Measurements from ENCODE around the gene PTPRU. TPM values are rescaled to one million over a fixed set of nuclear protein-coding genes. Genes with fewer than 3 reads are reported as not detected.
"Not testable (repeated sequence)": the region's sequence is repeated elsewhere in the genome, so short reads cannot be mapped to it uniquely, and the experiment has no call there.

Gene PTPRU
- polyA plus RNA-seq, 2 of the 4 experiments (the other 2 are of a cell fraction), result 5.7 to 6.1 TPM

- no peak overlapping the region for H3K4me2 ChIP-seq
- peak; percentile 10 to 35; a peak in 1 of 5 replicates for TF ChIP-seq RAD21 (conservative IDR thresholded peaks at IDR 0.05 in 1 of 2, IDR thresholded peaks at IDR 0.05 in 1 of 2)
- TF ChIP-seq BCL3 (IDR thresholded peaks at IDR 0.05), result no peak
- FAIRE-seq (no peak), DNase-seq (ENCODE audit: low read depth in 1 of 2, low spot score in 1 of 2) (no peak), ATAC-seq (peak in 1 of 2 experiments; percentile 59; a peak in 3 of 6 replicates)
- H3K9me3 ChIP-seq, result no peaks in the 10 kb centered on the region
- no peak overlapping the region for H3K27ac ChIP-seq
- WGBS (ENCODE audit: missing lambda C conversion rate), result 87% methylated on average over 11 of the region's 24 CpGs
- POLR2A ChIA-PET, result no interaction called here
- CTCF ChIA-PET, result interaction anchor here (1.5 kb wide), 1 partner anchor 67 kb away, joined by 4 read pairs; no protein-coding TSS in a partner anchor
- H3K4me1 ChIP-seq, result no peaks in the 10 kb centered on the region
- H3K4me3 ChIP-seq, result no peak overlapping the region
These were observed 76.4 kb downstream of the PTPRU start for GRCh38 chr1:29312469-29313461.

GRCh38 chr1:29314685-29315084 lies 78.4 kb downstream of the PTPRU start:
- FAIRE-seq; H3K9me3 ChIP-seq; H3K4me3 ChIP-seq; DNase-seq (ENCODE audit: low read depth in 1 of 2, low spot score in 1 of 2); ATAC-seq; POLR2A ChIA-PET; H3K27ac ChIP-seq; H3K4me1 ChIP-seq; H3K4me2 ChIP-seq: not testable (repeated sequence)
- CTCF ChIA-PET, result interaction anchor here (1.5 kb wide), 1 partner anchor 69 kb away, joined by 4 read pairs; no protein-coding TSS in a partner anchor
- whole genome bisulfite sequencing (ENCODE audit: missing lambda C conversion rate), result 76% methylated on average over 8 of the region's 8 CpGs

GRCh38 chr1:29315262-29315661 lies 78.9 kb downstream of the PTPRU start:
- 91% methylated on average over 8 of the region's 15 CpGs for WGBS (ENCODE audit: missing lambda C conversion rate)
- POLR2A ChIA-PET, result no interaction called here
- FAIRE-seq, result no peak
- ATAC-seq, result no peak
- no peak for TF ChIP-seq SREBF2 (IDR thresholded peaks at IDR 0.05)
- TF ChIP-seq ESRRA (IDR thresholded peaks at IDR 0.05; ENCODE audit: borderline replicate concordance, low read length), result no peak
- no peak for TF ChIP-seq CEBPB (IDR thresholded peaks at IDR 0.05)
- no peak for TF ChIP-seq ZNF302 (CRISPR knock-in tag; IDR thresholded peaks at IDR 0.05)
- no peak for TF ChIP-seq POLR2A (IDR thresholded peaks at IDR 0.05; ENCODE audit: low read length)
- TF ChIP-seq HMGXB4 (CRISPR knock-in tag; IDR thresholded peaks at IDR 0.05; ENCODE audit: borderline replicate concordance), result no peak
- no peak for TF ChIP-seq PBX3 (IDR thresholded peaks at IDR 0.05)
- TF ChIP-seq RARB (CRISPR knock-in tag; IDR thresholded peaks at IDR 0.05), result no peak
- TF ChIP-seq HOXB5 (CRISPR knock-in tag; IDR thresholded peaks at IDR 0.05), result no peak
- no peak for TF ChIP-seq NFE2L2 (conservative IDR thresholded peaks at IDR 0.05; ENCODE audit: low read length)
- no peak for TF ChIP-seq NPAS2 (CRISPR knock-in tag; IDR thresholded peaks at IDR 0.05; ENCODE audit: borderline replicate concordance)
- no peak for TF ChIP-seq RCOR1 (IDR thresholded peaks at IDR 0.05; ENCODE audit: low read depth, low read length)
- TF ChIP-seq NR3C1 (IDR thresholded peaks at IDR 0.05), result no peak
- no peak for TF ChIP-seq HEYL (CRISPR knock-in tag; IDR thresholded peaks at IDR 0.05)
- no peak overlapping the region for H3K4me3 ChIP-seq
- no peaks in the 10 kb centered on the region for H3K9me3 ChIP-seq
- H3K27ac ChIP-seq, result no peak overlapping the region
- no peak for DNase-seq (ENCODE audit: low read depth in 1 of 2, low spot score in 1 of 2)
- CTCF ChIA-PET, result interaction anchor here (1.6 kb wide), 1 partner anchor 70 kb away, joined by 4 read pairs; no protein-coding TSS in a partner anchor
- no peaks in the 10 kb centered on the region for H3K4me1 ChIP-seq
- no peak overlapping the region for H3K4me2 ChIP-seq
